ENCODE results near the gene TMEM184B.

DNA sequence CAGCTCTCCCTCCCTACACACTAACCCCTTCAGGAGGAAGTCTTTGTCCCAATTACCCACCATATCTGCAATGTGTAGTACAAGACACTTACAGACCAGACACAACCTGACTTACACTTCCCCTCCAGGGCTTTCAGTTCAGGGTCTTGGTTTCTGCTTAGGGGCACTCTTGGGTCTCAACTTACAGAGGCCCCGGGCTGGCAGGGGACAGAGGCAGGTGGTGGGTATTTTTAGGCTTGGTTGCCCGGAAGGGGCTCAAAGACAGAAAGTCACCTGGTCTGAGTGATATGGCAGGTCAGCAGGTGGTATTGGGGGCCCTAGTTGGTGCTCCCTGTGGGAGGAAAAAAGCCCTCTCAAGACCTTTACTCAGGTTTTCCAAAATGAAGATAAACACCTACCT, 3.4 kb upstream of the TMEM184B start:
- TF ChIP-seq FOXA2 (IDR thresholded peaks at IDR 0.05) (no peak), RXRA (IDR thresholded peaks at IDR 0.05) (no peak)

Data from liver (tissue), 2 donors.